ENCODE results near the gene CNGA3.

DNA sequence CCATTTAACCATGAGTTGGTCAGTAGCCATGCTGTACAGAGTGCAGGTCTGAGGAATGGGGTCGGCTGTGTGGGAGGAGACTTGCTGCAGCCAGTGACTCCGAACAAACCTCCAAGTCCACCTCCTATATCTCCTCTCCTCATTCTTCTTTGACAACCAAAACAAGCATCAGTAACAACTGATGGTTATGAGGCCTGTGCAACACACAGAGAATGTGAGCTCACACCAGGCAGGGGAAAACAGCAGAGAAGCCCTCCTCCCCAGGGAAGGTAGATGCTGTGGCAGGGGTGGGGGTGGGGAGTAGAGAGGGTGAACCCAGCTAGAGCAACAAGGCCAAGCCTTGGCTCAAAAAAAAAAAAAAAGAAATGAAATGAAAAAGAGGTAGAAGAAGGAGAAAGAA lies 12.3 kb upstream of the CNGA3 start:
- TF ChIP-seq, protein P1, sequence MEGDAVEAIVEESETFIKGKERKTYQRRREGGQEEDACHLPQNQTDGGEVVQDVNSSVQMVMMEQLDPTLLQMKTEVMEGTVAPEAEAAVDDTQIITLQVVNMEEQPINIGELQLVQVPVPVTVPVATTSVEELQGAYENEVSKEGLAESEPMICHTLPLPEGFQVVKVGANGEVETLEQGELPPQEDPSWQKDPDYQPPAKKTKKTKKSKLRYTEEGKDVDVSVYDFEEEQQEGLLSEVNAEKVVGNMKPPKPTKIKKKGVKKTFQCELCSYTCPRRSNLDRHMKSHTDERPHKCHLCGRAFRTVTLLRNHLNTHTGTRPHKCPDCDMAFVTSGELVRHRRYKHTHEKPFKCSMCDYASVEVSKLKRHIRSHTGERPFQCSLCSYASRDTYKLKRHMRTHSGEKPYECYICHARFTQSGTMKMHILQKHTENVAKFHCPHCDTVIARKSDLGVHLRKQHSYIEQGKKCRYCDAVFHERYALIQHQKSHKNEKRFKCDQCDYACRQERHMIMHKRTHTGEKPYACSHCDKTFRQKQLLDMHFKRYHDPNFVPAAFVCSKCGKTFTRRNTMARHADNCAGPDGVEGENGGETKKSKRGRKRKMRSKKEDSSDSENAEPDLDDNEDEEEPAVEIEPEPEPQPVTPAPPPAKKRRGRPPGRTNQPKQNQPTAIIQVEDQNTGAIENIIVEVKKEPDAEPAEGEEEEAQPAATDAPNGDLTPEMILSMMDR (IDR thresholded peaks at IDR 0.05), result no peak
- no peak for TF ChIP-seq POLR2AphosphoS5 (IDR thresholded peaks at IDR 0.05)
- no peak for TF ChIP-seq POLR2A (IDR thresholded peaks at IDR 0.05)

Measured in sigmoid colon (tissue), 4 donors.